Ramos (cell line): ENCODE measurements around the gene RASAL2.
"Not testable (repeated sequence)": the region's sequence is repeated elsewhere in the genome, so short reads cannot be mapped to it uniquely, and the experiment has no call there.

ENCODE experiments used
- in situ Hi-C: fragments of 300-500 bp; cut with MboI; formaldehyde crosslinking; loops from one replicate; pipeline ENCODE4 v1.14.3; 2022; ENCODE audit warnings: low sequenced_read_pairs; ENCODE audit not compliant: unreplicated experiment

RASAL2 gene

GRCh38 chr1:178364782-178365181 is 270.9 kb downstream of the RASAL2 start:
- in situ Hi-C loops: no loop called here

- in situ Hi-C loops: no loop called here
Measured at GRCh38 chr1:178367151-178367550, 273.2 kb downstream of the RASAL2 start.

- in situ Hi-C loops: no loop called here
Measured at GRCh38 chr1:178368208-178368607, 274.3 kb downstream of the RASAL2 start.

GRCh38 chr1:178371235-178371634 is 277.3 kb downstream of the RASAL2 start:
- in situ Hi-C loops: no loop called here

GRCh38 chr1:178371933-178372388 is 278.1 kb downstream of the RASAL2 start:
- in situ Hi-C loops: no loop called here

- in situ Hi-C loops: no loop called here
Measured at GRCh38 chr1:178374016-178374415, 280.1 kb downstream of the RASAL2 start.

GRCh38 chr1:178376008-178376407 is 282.1 kb downstream of the RASAL2 start:
- in situ Hi-C loops: no loop called here

- in situ Hi-C loops: no loop called here
Measured at GRCh38 chr1:178379807-178380206, 285.9 kb downstream of the RASAL2 start.

- in situ Hi-C loops: no loop called here
Measured at GRCh38 chr1:178382372-178382771, 288.5 kb downstream of the RASAL2 start.

GRCh38 chr1:178385662-178386061 is 291.8 kb downstream of the RASAL2 start:
- in situ Hi-C loops: no loop called here

GRCh38 chr1:178388418-178389145 is 294.7 kb downstream of the RASAL2 start:
- in situ Hi-C loops: no loop called here

- in situ Hi-C loops: no loop called here
Measured at GRCh38 chr1:178389441-178389840, 295.5 kb downstream of the RASAL2 start.

- in situ Hi-C loops: not testable (repeated sequence)
Measured at GRCh38 chr1:178390280-178390679, 296.4 kb downstream of the RASAL2 start.

GRCh38 chr1:178393370-178393769 is 299.5 kb downstream of the RASAL2 start:
- in situ Hi-C loops: no loop called here

- in situ Hi-C loops: no loop called here
Measured at GRCh38 chr1:178396789-178397188, 302.9 kb downstream of the RASAL2 start.

- in situ Hi-C loops: no loop called here
Measured at GRCh38 chr1:178397678-178398077, 303.8 kb downstream of the RASAL2 start.

- in situ Hi-C loops: no loop called here
Measured at GRCh38 chr1:178399177-178399728, 305.3 kb downstream of the RASAL2 start.

- in situ Hi-C loops: no loop called here
Measured at GRCh38 chr1:178405137-178405536, 311.2 kb downstream of the RASAL2 start.

- in situ Hi-C loops: no loop called here
Measured at GRCh38 chr1:178407215-178407614, 313.3 kb downstream of the RASAL2 start.

GRCh38 chr1:178407655-178408054 is 313.8 kb downstream of the RASAL2 start:
- in situ Hi-C loops: no loop called here

- in situ Hi-C loops: no loop called here
Measured at GRCh38 chr1:178408871-178409270, 315.0 kb downstream of the RASAL2 start.

- in situ Hi-C loops: no loop called here
Measured at GRCh38 chr1:178409541-178409940, 315.6 kb downstream of the RASAL2 start.
